Neural progenitor cell (in vitro differentiated cells): ENCODE results near the gene CPD.

Source experiments
- CTCF ChIP-seq: fragments of 200-600 bp; sonication (generic); IDR thresholded peaks from 2 replicates; pipeline ENCODE4 v1.5.1; 2017; ENCODE audit warnings: antibody characterized with exemption, mild to moderate bottlenecking
- EZH2phosphoT487 ChIP-seq: fragments of 200-600 bp; sonication (generic); IDR thresholded peaks from 2 replicates; pipeline ENCODE4 v1.6.1; 2017; ENCODE audit warnings: antibody characterized with exemption

GRCh38 chr17:30376621-30377452 lies 1.9 kb upstream of the CPD start:
- TF ChIP-seq CTCF (no peak), EZH2phosphoT487 (no peak)
